ENCODE measurements around the gene ABCE1.

- no peak for TF ChIP-seq CTCF (conservative IDR thresholded peaks at IDR 0.05 in 1 of 2, IDR thresholded peaks at IDR 0.05 in 1 of 2; ENCODE audit: extremely low read depth in 1 of 2, insufficient read depth in 1 of 2, low read depth in 1 of 2, low read length in 2 of 2)
- no peak for TF ChIP-seq EZH2 (IDR thresholded peaks at IDR 0.05; ENCODE audit: borderline replicate concordance, low read length)
Measured at GRCh38 chr4:145171911-145172310, 73.8 kb downstream of the ABCE1 start.

Measured in mammary epithelial cell (primary cell).